GM12878 (cell line): ENCODE results near the gene VCL. TPM values are rescaled to one million over a fixed set of nuclear protein-coding genes. Genes with fewer than 3 reads are reported as not detected.

Source experiments
- ATAC-seq: fragments of 200-7000 bp; cut with Tn5 transposase; 3 replicates; pipeline ENCODE4 v1.9.1; 2020; ENCODE audit warnings: mild to moderate bottlenecking, moderate library complexity
- BruUV-seq: library from RNA; stranded (reverse); fragments of 400-500 nt; replicated peaks from 2 replicates; lab custom pipeline; 2021; lab: Mats Ljungman, UMichigan
- CTCF ChIA-PET: fragments of 300-600 bp; sonication (Branson Sonifier 250); formaldehyde crosslinking; extraction: SDS; loops from one replicate; lab custom pipeline; 2021; ENCODE audit warnings: inconsistent platforms; lab: Yijun Ruan, JAX
- POLR2A ChIA-PET: fragments of 350-600 bp; formaldehyde crosslinking; extraction: SDS; loops from one replicate; lab custom pipeline; 2021; ENCODE audit warnings: inconsistent platforms; lab: Charles Lee
- RAD21 ChIA-PET: fragments of 300-600 bp; sonication (Branson Sonifier 250); formaldehyde crosslinking; loops from one replicate; lab custom pipeline; 2023; ENCODE audit warnings: antibody characterized with exemption; ENCODE audit not compliant: unreplicated experiment; lab: Charles Lee
- SMC1A ChIA-PET: fragments of 300-600 bp; sonication (Branson Sonifier 250); formaldehyde crosslinking; loops from one replicate; lab custom pipeline; 2023; ENCODE audit not compliant: unreplicated experiment, uncharacterized antibody; lab: Charles Lee
- DNase-seq: peaks from one replicate; pipeline ENCODE4 v3.0.0-alpha.2; 2011; ENCODE audit warnings: low read depth, low spot score
- FAIRE-seq: peaks from 3 replicates; lab custom pipeline; 2011; peaks lifted over from hg19 to GRCh38; lab: Jason Lieb, UNC
- H2AFZ ChIP-seq: 2 replicates; pipeline ENCODE4 v1.6.0; 2011; ENCODE audit warnings: low read depth, low read length, control low read depth; ENCODE audit not compliant: control insufficient read depth
- H3K27ac ChIP-seq: 2 replicates; pipeline ENCODE4 v1.5.1; 2011; ENCODE audit warnings: control low read depth; ENCODE audit not compliant: control insufficient read depth, insufficient read depth
- H3K27me3 ChIP-seq, 2 experiments: replicated peaks in 1 of 2; 2 replicates each; pipeline versions ENCODE4 v1.6.0 to v1.6.1; 2011; ENCODE audit warnings: low read length in 1 of 2; ENCODE audit not compliant: control insufficient read depth in 2 of 2, insufficient read depth in 2 of 2
- H3K36me3 ChIP-seq, 2 experiments: 2 replicates each; pipeline ENCODE4 v1.5.1; 2011; ENCODE audit warnings: low read length in 1 of 2; ENCODE audit not compliant: control insufficient read depth in 2 of 2, insufficient read depth in 2 of 2
- H3K4me1 ChIP-seq: 2 replicates; pipeline ENCODE4 v1.6.1; 2011; ENCODE audit warnings: mild to moderate bottlenecking, low read length, moderate library complexity, mixed read lengths; ENCODE audit not compliant: control insufficient read depth, insufficient read depth
- H3K4me2 ChIP-seq: 2 replicates; pipeline ENCODE4 v1.6.0; 2011; ENCODE audit warnings: control low read depth; ENCODE audit not compliant: control insufficient read depth, insufficient read depth
- H3K4me3 ChIP-seq: fragments of 200-600 bp; sonication (generic); 2 replicates; pipeline ENCODE4 v1.5.1; 2016
- H3K79me2 ChIP-seq: 2 replicates; pipeline ENCODE4 v1.6.0; 2011; ENCODE audit warnings: low read length; ENCODE audit not compliant: control insufficient read depth, insufficient read depth
- H3K9ac ChIP-seq: 2 replicates; pipeline ENCODE4 v1.8.0; 2011; ENCODE audit warnings: low read length, control low read depth, mixed read lengths; ENCODE audit not compliant: control insufficient read depth, insufficient read depth
- H3K9me3 ChIP-seq: replicated peaks from 3 replicates; pipeline ENCODE4 v1.5.1; 2011; ENCODE audit warnings: mild to moderate bottlenecking, low read length; ENCODE audit not compliant: control insufficient read depth, insufficient read depth
- H4K20me1 ChIP-seq: 2 replicates; pipeline ENCODE4 v1.6.0; 2011; ENCODE audit not compliant: control insufficient read depth, insufficient read depth
- CREM ChIP-seq: IDR thresholded peaks from 2 replicates; pipeline ENCODE4 v1.6.1; 2014; ENCODE audit warnings: antibody characterized with exemption, low read depth
- EGR1 ChIP-seq, 2 experiments: IDR thresholded peaks; 1 replicate in 1 of 2; 2 replicates in 1 of 2; pipeline ENCODE4 v1.6.1; 2011 to 2012; ENCODE audit warnings: low read depth in 2 of 2, low read length in 2 of 2, borderline replicate concordance in 1 of 2, mild to moderate bottlenecking in 1 of 2, moderate library complexity in 1 of 2
- EZH2 ChIP-seq: IDR thresholded peaks from 2 replicates; pipeline ENCODE4 v1.6.1; 2012; ENCODE audit warnings: low read depth, mild to moderate bottlenecking, control low read depth, inconsistent platforms, low read length, borderline replicate concordance; ENCODE audit not compliant: control insufficient read depth
- GATAD2B ChIP-seq: fragments of 450-650 bp; conservative IDR thresholded peaks from 2 replicates; pipeline ENCODE4 v1.6.1; 2017; ENCODE audit warnings: low read depth, mild to moderate bottlenecking, moderate library complexity
- JUNB ChIP-seq: IDR thresholded peaks from 2 replicates; pipeline ENCODE4 v1.6.1; 2016; ENCODE audit warnings: antibody characterized with exemption, mild to moderate bottlenecking
- LARP7 ChIP-seq: fragments of 450-650 bp; IDR thresholded peaks from 2 replicates; pipeline ENCODE4 v1.6.1; 2017; ENCODE audit warnings: mild to moderate bottlenecking
- SIX5 ChIP-seq: IDR thresholded peaks from 2 replicates; pipeline ENCODE4 v1.6.1; 2011; ENCODE audit warnings: mild to moderate bottlenecking, low read depth, low read length, moderate library complexity; ENCODE audit not compliant: severe bottlenecking
- TAF1 ChIP-seq: IDR thresholded peaks from 2 replicates; pipeline ENCODE4 v1.6.1; 2011; ENCODE audit warnings: mild to moderate bottlenecking, low read depth, low read length, borderline replicate concordance
- TBL1XR1 ChIP-seq: IDR thresholded peaks from 2 replicates; pipeline ENCODE4 v1.6.1; 2012; ENCODE audit warnings: low read depth, low read length, improper control_type of control experiment
- WRNIP1 ChIP-seq: IDR thresholded peaks from 2 replicates; pipeline ENCODE4 v1.6.1; 2011; ENCODE audit warnings: low read depth, low read length, improper control_type of control experiment, borderline replicate concordance
- YBX1 ChIP-seq: fragments of 450-650 bp; IDR thresholded peaks from 2 replicates; pipeline ENCODE4 v1.6.1; 2016; ENCODE audit warnings: antibody characterized with exemption
- WGBS: methylation state at CpG from one replicate; pipeline ENCODE4 v1.1.6; 2016; ENCODE audit warnings: low lambda C conversion rate; ENCODE audit not compliant: insufficient replicate concordance, insufficient coverage; ENCODE audit errors: missing lambda C conversion rate; 5-methylcytosine and 5-hydroxymethylcytosine counted together
- in situ Hi-C: fragments of 300-500 bp; cut with MboI; formaldehyde crosslinking; loops from 9 replicates; pipeline ENCODE4 v1.14.3; 2018; ENCODE audit warnings: mixed read lengths
- intact Hi-C: fragments of 100-400 bp; cut with micrococcal nuclease; formaldehyde crosslinking; loops from one replicate; pipeline ENCODE4 v1.14.2; 2022; ENCODE audit not compliant: unreplicated experiment
- polyA plus RNA-seq, 11 experiments: library from polyadenylated mRNA; depleted of rRNA in 4 of 11; unstranded in 6 of 11; stranded (reverse) in 5 of 11; fragments of >200 nt; fragmentation: Nextera tagmentation in 4 of 11; fragmentation: Illumina TruSeq in 1 of 11; extraction: Ambion mirVana in 4 of 11; extraction: Trizol in 1 of 11; gene quantifications; 1 replicate in 1 of 11; 2 replicates in 10 of 11; pipeline versions ENCODE4 v1.2.1 to v1.2.3, GENCODE V29; 2011 to 2016; ENCODE audit warnings: inconsistent platforms in 2 of 11, missing spikeins in 2 of 11, low read depth in 1 of 11
- total RNA-seq, 4 experiments: library from RNA; depleted of rRNA in 3 of 4; stranded (reverse); fragments of >200 nt in 3 of 4; fragmentation: Illumina TruSeq in 1 of 4; extraction: Trizol in 1 of 4; gene quantifications; 2 replicates each; pipeline versions ENCODE4 v1.2.1 to v1.2.3, GENCODE V29; 2013 to 2021
- TF ChIP-seq, protein P1 (sequence below): fragments of 450-650 bp; IDR thresholded peaks from 2 replicates; pipeline ENCODE4 v1.6.1; 2014; ENCODE audit warnings: mild to moderate bottlenecking

Gene VCL
- total and polyA plus RNA-seq, 10 of the 15 experiments (the other 5 are each of a cell fraction or from before 2014, with no cell fraction given), result 6.7 to 54.6 (median 24.3) TPM

DNA sequence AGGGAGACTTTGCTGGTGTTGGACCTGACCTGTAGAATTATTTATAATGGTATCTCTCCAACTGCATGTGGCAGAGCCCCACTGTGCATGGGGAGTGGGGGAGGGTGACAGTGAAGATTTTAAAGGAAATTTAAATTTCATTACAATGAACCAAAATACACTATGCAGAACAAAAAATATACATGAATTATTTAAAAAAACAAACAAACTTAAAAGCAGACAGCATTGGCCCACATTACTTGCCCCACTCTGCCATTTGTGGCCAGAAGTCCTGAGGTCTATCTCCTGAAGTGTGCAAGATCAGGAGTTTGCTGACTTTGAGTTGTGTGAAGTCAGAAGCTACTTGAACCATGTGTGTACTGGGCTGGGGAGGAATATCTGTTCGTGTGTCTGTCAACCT is 112.2 kb downstream of the VCL start:
- no peak for DNase-seq

DNA sequence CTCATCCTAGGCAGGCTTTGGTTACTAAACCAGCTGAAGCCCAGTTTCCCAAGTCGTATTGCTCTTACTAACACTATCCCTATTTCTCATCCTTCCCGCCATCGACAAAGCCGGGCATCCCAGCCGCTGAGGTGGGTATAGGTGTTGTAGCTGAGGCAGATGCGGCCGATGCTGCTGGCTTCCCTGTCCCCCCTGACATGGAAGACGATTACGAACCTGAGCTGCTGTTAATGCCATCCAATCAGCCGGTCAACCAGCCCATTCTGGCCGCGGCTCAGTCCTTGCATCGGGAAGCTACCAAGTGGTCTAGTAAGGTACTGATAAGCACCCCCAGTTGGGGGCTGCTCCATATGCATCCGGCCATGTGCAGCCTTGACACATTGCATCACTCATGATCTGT is 113.9 kb downstream of the VCL start:
- FAIRE-seq (no peak), ATAC-seq (no peak), DNase-seq (no peak)
- Histone ChIP-seq H2AFZ (no peak overlapping the region), H3K4me3 (no peak overlapping the region), H3K79me2 (no peaks in the 10 kb centered on the region), H3K27ac (no peak overlapping the region), H3K4me2 (no peak overlapping the region), H3K27me3 (no peaks in the 10 kb centered on the region), H4K20me1 (peaks cover 3% of the 10 kb centered on the region; the same call in 1 of the 2 replicates), H3K9me3 (no peaks in the 10 kb centered on the region), H3K4me1 (no peaks in the 10 kb centered on the region), H3K9ac (no peak overlapping the region), H3K36me3 (peaks cover 6 to 36% of the 10 kb centered on the region in 2 experiments)
- POLR2A ChIA-PET, result no interaction called here
- CTCF ChIA-PET, result interaction anchor here (1.4 to 1.5 kb wide), 2 partner anchors 9 to 90 kb away, joined by 4 to 5 read pairs; no protein-coding TSS in a partner anchor
- WGBS, result 98% methylated on average over 14 of the region's 14 CpGs
- BruUV-seq, result no TSS peak
- TF ChIP-seq EGR1 (IDR thresholded peaks at IDR 0.05; ENCODE audit: borderline replicate concordance in 1 of 2, low read depth in 2 of 2, low read length in 2 of 2) (no peak), YBX1 (no peak), SIX5 (no peak), WRNIP1 (no peak)
- RAD21 ChIA-PET, result no interaction called here
- SMC1A ChIA-PET, result interaction anchor here (5.0 kb wide), 1 partner anchor 11 kb away, joined by 23 read pairs; no protein-coding TSS in a partner anchor
- in situ Hi-C loops, result no loop called here
- intact Hi-C loops, result no loop called here

More for the DNA sequence above, 112.2 kb downstream of the VCL start:
- H3K4me3 ChIP-seq, result no peak overlapping the region
- WGBS, result 55% methylated on average over 1 of the region's 1 CpG
- intact Hi-C loops (no loop called here), in situ Hi-C loops (no loop called here)
- SMC1A ChIA-PET, result interaction anchor here (1.0 to 5.0 kb wide), 9 partner anchors 8 to 176 kb away, joined by 3 to 23 read pairs (median 3); no protein-coding TSS in a partner anchor
- H3K27ac ChIP-seq, result no peak overlapping the region
- ATAC-seq (no peak), FAIRE-seq (no peak)
- RAD21 ChIA-PET, result interaction anchor here (0.6 to 0.7 kb wide), 2 partner anchors 39 to 230 kb away, joined by 3 to 4 read pairs; no protein-coding TSS in a partner anchor
- H2AFZ ChIP-seq, result no peak overlapping the region
- TF ChIP-seq, protein P1, sequence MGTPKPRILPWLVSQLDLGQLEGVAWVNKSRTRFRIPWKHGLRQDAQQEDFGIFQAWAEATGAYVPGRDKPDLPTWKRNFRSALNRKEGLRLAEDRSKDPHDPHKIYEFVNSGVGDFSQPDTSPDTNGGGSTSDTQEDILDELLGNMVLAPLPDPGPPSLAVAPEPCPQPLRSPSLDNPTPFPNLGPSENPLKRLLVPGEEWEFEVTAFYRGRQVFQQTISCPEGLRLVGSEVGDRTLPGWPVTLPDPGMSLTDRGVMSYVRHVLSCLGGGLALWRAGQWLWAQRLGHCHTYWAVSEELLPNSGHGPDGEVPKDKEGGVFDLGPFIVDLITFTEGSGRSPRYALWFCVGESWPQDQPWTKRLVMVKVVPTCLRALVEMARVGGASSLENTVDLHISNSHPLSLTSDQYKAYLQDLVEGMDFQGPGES, result no peak
- TF ChIP-seq YBX1 (no peak), LARP7 (no peak), JUNB (no peak), GATAD2B (no peak), EZH2 (no peak), TAF1 (no peak), TBL1XR1 (no peak), CREM (no peak)
- H3K4me2 ChIP-seq, result no peak overlapping the region
- no peaks in the 10 kb centered on the region for H3K79me2 ChIP-seq
- BruUV-seq, result no TSS peak
- H3K9me3 ChIP-seq, result no peaks in the 10 kb centered on the region
- POLR2A ChIA-PET, result interaction anchor here (0.5 kb wide), 2 partner anchors 354 to 682 kb away, joined by 3 to 5 read pairs; no protein-coding TSS in a partner anchor
- peaks cover 3% of the 10 kb centered on the region; the same call in 1 of the 2 replicates for H4K20me1 ChIP-seq
- no peak overlapping the region for H3K9ac ChIP-seq
- H3K27me3 ChIP-seq, result no peaks in the 10 kb centered on the region
- H3K36me3 ChIP-seq, result peaks cover 3 to 35% of the 10 kb centered on the region in 2 experiments
- H3K4me1 ChIP-seq, result no peaks in the 10 kb centered on the region
- CTCF ChIA-PET, result interaction anchor here (0.8 to 8.7 kb wide), 9 partner anchors 8 to 230 kb away, joined by 3 to 73 read pairs (median 5); no protein-coding TSS in a partner anchor
